ENCODE results near the gene AGAP1.

Gene AGAP1

DNA sequence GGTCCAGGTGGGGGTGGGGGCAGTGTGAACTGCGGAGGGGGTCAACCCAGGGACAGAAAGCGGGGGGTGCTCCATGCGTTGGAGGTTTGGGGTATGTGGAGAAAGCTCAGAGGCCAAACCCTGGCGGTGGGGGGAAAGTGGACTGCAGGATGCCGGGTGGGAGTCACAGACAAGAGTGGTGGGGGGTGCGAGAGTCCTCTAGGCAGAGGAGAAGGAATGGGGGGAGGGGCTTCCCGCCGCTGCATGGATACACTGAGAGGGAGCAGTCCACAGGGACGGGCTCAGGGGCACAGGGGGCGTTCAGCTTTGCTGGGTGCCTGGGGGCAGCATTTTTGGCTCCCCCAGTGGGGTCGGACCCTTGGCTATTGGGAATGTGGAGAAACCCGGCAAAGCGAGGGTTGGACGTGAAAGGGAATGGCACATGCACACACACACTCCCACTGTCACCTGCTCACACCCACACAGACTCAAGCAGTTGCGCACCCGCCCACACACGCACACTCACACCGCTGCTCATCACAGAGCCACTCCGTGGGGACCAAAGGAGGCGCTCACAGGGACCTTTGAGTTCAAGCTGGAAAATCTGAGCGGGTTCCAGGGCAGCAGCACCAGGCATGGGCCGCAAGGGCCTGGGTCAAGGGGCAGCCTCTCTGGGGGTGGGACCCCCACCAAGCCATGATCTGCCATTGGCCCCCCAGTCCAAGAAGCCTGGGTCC, 666.7 kb downstream of the AGAP1 start:
- DNase-seq = no peak

DNA sequence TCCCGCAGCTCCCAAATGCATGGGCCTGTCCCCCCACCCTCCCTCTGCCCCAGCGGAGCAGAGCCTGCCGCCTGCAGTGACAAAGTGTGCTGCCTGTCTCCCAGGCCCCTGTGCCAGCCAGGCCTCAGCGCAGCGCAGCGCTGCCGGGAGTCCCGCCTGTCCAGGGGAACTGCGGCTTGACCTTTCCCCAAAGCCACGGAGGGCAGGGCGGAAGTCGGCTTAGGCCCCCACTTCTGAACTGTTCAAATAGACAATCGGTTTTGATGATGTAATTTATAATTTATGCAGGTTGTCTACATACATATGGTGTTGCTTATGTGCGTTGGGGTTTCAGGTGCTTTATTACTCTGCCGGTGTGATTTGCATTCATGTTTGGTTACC, 667.2 kb downstream of the AGAP1 start:
- no peak for DNase-seq

DNA sequence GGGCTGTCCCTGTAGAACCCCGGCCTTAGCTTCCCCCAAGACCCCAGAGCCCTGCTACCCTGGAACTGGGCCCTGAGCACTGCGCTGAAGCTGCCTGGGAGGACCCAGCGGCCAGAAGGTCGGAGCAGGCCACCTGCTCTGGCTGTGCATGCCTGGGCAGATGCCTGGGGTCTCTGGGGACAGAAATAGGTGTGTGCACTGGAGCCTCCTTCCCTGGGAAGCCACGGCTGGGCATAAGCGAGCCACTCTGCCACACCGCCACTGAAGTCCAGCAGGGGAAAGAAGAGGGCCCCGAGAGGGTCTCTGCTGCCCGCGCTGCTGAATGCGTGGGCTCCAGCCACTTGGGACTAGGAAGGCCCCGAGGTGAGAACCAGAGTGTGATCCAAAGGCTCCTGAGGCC, 667.7 kb downstream of the AGAP1 start:
- DNase-seq = no peak

DNA sequence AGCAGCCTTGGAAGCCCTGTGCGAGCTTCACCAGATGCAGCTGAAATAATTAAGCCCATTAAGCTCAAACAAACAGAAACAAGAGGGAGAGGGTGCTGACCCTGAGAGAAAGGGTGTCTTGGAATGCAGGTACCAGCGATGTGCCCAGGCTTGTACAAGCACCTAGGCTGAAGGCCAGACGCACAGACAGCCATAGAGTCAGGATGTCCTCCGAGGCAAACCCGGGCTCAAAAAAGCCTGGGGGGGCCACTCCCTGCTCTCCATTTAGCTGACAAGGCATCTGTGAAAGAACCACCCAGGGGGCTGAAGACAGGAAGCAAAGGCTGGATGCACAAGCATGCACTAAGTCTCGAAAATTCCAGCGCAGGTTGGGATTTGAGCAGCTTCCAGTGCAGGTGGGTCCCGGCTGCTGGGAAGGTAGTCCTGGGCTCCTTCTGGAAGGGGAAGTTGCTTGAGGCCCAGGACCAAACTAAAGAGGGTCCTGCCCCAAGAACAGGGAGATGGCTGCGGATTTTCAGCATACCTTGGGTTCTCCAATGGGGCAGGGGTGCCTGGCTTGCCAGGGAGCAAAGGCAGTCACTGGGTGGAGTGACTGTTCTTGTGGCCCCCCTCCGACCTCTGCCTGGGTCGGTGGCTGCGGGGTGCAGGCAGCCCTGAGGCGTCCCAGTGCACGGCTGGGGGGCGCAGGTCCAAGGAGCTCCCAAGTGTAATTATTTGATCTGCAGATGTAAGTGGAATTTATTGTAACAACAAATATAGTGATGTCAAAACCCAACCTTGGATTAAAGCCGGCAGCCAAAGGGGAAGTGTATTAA, 668.4 kb downstream of the AGAP1 start:
- no peak for DNase-seq

DNA sequence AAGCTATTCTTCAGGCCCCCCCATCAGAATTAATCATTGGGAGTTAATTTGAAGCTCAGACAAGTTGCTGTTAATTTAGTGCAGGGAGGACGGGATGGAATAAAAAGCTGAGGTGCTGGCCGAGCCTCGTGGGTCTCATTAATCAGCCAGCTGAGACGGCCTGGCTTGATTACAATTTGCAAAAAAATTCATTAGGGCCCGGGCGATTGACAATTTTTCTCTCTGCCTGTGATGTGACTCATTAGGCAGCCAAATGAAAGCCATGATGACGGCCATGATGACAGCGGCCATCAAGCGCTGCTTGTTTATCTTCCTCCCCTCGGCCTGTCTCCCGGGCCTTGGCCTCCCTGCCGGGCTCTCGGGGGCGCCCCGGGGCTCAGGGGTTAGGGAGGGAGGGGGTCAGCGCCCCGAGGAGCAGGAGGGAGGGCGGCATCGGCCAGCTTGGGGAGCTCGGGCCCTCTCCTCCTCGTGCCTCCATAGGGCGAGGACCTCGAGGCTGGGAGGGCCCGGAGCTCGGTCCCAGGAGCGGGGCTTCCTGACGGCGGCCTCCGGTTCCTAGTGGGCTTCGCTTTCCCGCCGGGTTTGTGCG, 669.1 kb downstream of the AGAP1 start:
- DNase-seq = no peak

DNA sequence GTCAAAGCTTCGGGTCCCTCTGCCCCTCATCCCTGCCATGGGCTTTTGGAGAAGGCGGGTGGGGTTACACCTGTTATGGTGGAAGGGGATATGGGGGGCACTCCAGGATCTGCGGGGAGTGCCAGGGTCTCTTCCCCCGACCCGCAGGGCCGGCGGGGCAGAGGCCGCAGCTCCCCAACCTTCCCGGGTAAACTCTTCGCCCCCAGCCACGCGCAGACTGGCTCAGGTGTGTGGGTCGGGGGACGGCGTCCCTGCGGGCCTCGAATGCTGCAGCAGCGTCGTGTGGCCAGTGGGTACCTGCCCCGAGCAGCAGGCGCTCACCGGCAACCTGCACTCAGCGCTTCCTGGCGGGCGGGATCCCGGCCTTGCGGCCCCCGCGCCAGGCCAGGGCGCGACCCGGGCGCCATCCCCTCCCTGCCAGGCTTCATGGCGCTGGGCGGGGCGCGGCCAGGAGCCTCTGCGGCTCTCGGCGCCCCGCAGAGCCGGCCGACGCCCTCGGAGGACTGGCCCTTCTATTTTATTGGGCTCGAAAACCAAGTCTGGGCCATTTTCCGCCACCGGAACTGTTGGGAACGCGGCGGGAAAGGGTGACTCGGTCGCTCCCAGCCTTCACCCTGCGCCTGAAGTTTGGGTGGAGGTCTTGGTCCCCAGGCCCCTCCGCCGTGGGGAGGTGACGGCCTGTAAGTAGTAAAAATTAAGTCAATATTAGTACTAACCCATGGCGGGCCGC, 669.8 kb downstream of the AGAP1 start:
- no peak for DNase-seq

DNA sequence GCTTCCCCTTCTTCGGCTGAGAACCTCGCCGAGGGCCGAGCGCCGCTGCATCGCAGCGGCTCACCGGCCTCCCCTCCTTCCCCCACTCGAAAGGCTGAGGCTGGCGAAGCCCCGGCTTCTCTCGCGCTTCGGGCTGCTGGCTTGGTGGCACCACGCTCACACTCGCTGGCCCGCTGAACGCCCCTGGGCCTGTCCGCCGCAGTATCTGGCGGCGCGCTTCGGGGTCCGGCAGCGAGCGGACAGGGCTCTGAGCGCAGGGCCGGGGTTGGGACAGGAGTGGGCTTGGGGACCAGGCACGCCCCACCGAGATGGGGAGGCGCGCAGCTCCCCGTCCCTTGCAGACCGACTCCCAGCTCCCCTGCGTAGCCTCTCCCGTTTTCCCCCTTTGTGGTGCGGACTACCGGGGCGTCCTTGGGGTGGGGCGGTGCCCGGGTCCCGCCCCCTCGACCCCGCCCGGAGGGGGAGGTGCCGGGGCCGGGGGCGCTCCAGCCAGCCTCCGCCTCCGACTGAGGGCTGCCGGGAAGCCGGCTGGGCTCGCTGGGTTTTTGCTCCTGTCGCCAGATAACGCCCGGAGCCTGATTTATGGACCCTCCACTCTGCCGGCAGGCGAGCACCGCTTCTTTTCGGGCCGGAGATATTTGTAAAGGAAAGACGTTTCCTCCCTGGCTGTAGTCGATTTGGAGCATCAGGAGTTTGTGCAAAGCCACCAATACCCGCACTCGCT, 670.5 kb downstream of the AGAP1 start:
- DNase-seq = no peak

DNA sequence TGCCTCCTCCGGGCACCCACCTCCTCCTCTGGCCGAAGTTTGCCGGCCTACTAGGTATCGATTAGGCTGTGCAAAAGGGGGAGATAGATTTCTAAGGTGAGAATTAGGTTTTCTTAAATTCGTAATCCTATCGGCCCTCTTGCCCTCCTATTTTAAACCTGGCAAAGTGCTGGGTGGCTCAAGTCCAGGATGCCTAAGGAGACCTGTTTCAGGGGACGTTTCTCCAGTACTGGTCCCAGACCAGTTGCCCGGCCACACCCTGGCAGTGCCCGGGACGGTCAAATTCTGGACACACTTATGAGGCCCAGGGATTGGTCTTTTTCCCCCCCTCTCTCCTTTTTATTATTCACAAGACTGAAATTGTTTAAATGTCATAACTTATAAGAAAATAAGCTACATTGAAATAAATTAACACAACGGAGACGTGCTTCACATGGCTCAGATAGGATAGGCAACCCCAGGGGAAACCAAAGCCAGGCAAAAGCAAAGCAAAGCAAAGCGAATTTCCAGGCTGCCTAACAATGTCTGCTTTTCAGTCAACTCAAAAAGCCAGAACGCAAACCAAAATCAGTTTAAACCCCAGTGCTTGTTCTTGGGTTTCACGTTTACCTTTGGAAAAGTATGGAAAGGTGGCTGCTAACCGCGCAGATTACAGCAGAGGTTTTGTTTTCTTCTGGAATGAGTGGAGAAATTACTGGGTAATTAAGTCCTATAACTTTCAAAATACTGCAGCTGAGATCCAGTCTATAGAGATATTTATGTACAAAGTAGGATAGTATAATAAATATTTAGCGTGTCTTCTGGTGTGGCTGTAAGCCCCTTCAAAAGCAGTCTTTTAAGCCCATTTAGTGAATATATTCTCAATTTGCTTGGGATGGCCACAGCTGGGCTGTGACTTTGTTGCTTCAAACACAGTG, 671.3 kb downstream of the AGAP1 start:
- no peak for DNase-seq

DNA sequence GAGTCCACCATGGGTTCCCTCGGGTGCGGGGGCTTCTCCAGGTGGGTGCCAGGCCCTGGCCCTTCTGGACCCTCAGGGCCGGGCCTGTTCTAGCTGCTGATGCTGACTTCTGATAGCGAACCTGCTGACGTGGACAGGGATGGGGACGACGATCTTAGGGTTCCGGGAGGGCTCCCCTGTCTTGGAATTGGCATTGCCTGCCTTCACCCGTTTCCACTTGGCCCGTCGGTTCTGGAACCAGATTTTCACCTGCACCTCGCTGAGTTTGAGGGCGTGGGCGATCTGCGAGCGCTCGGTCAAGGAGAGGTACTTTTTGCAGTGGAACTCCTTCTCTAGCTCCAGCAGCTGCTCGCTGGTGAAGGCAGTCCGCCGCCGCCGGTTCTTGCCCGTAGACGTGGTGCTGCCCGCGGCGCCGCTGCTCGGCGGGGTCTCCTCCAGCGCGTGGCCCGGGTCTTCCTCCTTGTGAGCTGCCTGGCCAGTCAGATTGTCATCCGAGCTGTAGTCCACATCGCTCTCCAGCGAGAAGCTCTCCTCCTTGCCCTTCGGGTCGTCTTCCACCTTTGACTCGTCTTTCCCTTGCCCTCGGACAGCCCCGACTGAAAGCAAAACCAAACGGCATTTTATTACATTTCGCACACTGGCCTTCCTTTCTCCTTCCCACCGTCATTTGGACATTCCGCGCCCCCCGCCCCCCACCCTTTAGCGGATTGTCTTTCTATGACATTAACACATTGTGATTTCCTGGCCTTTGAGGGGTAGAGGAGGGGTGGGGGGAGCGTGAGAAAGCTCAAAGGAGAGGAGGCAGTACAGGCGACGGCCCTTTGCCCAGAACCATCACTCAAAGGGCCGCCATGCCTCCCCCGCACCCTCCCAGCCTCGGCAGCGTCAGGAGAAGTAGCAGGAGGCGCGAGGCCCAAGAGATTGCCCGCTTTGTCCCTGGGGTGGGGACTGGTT, 672.3 kb downstream of the AGAP1 start:
- DNase-seq = peak; percentile 28

DNA sequence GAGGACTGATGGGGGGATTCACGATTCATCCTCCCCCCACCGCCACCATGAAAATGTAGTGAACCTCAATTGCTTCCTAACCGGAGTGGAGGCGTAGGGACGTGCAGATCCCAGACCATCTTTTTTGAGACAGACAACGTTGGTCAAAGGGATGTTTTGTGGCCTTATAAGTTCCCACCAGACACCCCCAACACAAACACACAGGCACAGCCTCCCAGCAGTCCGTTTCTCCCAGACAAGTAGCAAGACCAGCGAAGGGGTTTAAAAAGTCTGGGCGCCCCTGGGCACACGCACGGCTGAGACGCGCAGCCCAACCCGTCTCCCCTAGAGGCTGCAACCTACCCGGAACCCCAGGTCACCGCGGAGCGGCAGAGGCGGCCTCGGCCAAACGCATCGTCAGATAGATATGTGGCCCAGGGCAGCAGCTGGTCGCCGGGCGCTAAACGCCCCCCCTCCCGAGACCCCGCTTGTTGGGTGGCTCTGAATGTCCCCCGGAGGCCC, 673.0 kb downstream of the AGAP1 start:
- no peak for DNase-seq

DNA sequence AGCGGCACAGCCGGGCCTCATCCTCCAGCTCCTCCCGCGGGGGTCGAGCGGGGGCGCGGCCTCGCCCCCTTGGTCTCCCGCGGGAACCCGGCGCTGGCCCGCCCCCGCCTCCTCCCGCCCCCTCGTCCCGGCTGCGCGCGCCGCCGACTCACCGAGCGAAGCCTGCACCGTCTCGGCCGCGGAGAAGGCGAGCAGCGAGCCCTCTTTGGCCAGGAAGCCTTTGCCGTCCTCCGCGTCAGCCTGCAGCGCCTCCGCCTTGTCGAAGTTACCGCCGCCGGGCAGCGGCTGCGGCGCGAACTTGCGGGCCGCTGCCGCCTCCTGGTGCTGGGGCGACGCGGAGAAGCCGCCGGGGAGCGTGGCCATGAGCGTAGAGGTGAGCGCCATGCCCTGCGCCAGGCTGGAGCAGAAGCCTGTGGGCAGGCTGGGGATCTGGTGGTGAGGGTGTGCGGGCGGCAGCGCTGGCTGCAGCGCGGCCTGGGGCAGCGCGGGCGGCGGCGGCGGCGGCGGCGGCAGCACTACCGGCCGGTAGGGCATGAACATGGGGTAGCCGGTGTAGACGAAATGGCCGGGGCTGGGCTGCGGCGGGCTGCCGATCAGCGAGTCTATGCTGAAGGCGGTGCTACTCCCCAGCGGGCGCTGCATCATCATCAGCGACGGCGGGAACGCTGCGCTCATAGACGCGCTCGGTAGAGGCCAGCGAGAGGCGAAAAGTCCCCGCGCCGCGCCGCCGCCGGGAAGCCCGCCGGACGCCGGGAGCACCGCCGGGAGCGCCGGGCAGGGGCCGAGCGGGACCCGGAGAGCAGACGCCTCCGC, 673.7 kb downstream of the AGAP1 start:
- no peak for DNase-seq

DNA sequence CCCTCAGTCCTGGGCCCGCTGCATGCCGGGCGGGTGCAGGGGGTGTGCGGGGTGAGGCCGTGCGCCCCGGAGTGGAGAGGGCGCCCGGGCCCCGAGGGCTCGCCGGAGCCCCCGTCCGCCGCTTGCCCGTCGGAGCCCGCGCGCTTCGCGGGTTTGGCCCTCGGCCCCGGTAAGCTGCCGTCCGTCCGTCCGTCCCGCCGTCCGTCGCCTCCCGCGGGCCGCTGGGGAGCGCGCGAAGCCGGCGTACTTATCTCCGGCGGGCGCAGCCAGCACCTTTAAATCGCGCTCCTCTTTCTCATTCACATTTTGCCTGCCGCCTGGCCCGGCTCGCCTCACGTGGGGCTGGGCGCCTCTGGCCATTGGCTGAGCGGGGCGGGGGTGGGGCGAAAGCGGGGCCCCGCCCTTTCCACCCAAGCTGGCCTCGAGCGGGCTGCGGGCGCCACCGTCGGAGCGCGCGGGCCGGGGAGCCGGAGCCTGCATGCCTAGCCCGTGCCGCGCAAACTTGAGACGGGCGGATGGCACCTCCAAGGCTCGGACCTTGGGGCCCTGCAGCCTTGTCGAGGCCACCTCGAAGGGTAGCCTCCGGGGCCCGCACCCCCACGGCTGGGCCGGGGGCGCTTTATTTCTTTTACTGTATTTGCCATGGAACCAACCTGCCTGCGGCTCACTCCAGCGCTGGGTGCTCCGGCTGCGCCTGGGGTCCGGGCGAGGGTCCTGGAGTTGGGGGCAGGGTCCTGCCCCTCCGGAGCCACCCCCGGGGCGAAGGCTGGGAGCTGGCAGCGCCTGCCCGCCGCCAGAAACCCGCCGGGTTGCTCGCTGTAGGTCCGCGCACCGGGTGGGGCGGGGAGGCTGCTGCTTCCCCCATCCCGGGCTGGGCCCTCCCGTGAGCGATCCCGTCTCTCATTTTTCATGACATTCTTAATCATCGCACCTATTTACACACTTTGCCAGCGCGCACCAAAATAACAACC, 674.6 kb downstream of the AGAP1 start, which contains the start of gene GBX2:
TSS of gene GBX2 (minus strand) at position 277 of the 971 bp plus-strand sequence. CDS start 415 bp downstream, outside the sequence.
- DNase-seq = peak; percentile 49

DNA sequence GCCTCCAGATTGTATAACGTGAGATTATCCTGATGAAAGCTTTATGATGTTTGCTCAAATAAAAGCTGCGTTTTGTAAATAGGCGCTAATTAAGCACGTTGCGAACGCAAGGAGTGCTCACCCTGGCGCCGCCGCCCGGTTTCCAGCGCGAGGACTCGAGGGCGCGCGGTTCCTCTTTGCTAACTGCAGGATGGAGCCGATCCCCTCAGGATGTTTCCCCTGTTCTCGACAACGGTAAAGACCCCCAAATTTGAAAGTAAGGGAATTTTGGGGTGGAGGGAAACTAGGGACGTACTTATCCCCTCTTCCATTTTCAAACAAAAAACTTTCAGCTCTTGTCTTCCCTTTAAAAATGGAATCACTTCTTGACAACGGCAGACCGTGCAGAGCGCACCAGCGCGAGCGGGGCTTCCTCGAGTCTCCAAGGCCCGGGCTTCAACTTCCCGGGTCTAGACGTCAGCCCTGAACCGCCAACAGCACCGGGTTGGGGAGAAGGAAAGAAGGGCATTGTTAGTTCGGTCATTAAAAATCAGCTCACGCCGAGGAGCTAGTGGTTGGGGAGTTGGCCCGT, 675.4 kb downstream of the AGAP1 start:
- DNase-seq = peak; percentile 33

DNA sequence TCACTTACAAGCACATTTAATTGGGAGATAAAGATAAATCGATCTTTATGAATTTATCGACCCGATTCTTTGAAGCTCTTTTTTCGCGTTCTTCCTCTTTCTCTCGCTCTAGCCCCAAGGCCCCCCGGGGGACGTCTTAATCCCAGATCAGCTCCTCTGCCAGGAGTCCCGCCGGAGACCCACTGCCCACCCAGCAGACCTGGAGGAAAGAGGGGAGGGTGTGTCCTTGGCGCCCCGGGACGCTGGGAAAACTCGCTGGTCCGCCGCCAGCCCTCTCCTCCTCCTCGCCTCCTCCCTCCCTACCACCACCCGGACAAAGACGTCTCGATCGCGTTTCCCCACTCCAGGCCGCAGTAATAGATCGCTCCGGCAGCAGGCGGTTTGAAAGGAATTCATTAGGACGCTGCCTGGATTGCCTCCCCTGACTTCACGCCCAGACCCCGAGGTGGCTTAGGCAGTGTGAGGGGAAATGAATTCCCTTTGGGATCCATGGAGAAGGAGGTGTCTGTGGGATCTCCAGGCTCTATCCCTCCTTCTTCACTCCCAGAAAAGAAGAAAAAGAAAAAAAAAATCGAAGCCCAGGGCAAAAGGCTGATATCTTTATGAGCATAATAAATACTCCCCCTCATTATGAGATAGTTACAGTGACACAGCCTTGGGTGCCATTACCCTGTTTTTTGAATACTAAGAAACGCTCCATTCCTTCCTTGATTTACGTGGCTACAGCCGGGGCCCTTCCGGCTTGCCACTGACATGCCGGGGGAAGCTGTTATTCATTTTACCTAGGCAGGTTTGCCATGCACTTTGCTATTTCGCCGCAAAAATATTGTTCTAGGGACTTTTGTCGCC, 676.1 kb downstream of the AGAP1 start:
- DNase-seq = no peak

DNA sequence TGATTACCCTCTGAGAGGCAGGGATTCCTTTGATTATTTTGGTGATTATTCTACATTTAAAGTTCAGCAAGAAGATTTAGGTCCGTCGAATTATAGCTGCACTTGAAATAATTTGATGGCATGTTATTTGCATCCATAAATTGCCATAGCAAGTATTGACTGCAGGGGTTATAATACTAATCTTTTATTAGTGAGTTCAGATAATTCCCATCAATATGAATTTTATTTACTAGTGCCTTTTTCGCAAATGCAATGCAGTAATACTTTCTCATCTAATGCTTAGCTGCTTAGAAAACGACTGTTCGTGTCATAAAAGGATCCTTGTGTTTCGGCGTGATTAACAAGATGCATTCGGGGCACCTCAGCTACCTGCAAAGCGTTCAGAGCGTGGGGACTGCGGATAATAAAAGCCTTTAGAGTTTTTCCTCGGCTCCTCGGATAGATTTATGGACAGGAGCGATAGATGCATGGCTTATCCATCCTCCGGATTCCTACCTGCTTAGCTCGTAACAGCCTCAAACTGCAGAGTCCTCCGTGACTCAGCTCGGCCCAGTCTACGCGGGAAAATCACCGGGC, 676.8 kb downstream of the AGAP1 start:
- DNase-seq = no peak

DNA sequence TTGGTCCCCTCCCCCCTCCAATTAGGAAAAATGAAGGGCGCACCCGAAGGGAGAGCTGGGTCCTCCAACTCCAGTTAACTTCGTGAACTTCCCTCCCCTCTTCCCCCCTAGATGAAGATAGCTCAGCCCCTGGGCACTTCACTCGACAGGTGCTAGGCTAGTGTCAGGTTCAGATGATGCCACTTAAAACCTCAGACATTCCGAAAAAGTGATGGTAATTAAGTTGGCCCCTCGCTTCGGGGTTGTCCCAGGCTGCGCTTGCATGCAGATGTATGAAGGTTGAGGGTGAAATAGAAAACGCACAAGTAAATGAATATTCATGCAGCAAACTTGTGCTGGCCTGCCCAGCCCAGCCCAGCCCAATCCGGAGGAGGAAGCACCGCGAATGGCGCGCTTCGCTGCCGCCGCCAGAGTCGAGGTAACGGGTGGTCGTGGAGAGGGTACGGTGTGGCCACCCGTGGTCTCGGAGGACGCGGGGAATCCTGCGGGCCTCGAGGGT, 677.4 kb downstream of the AGAP1 start:
- DNase-seq = no peak

Measured in DMS79 treated with DMSO at 0.1 percent for 48 hours (cell line).